Spleen (tissue), 11 donors: Measurements from ENCODE around the gene SEC23A. TPM values are rescaled to one million over a fixed set of nuclear protein-coding genes. Genes with fewer than 3 reads are reported as not detected.
A peak's percentile ranks its signal among the peaks of the same experiment; 100 is the strongest.
"Not testable (repeated sequence)": the region's sequence is repeated elsewhere in the genome, so short reads cannot be mapped to it uniquely, and the experiment has no call there.

Source experiments
- DNase-seq: peaks from one replicate; pipeline ENCODE4 v3.0.0-alpha.2; 2020
- H3K27ac ChIP-seq, 8 donors: fragments of 200-600 bp; sonication (generic) in 7 of 8; 1 replicate in 4 of 8; 2 replicates in 4 of 8; pipeline versions ENCODE4 v1.5.0 to v1.8.0; 2016 to 2021; ENCODE audit warnings: inconsistent platforms in 4 of 8, mild to moderate bottlenecking in 4 of 8, moderate library complexity in 1 of 8
- H3K27me3 ChIP-seq, 7 donors: fragments of 200-600 bp; sonication (generic) in 6 of 7; replicated peaks in 1 of 7; 1 replicate in 4 of 7; 2 replicates in 3 of 7; pipeline versions ENCODE4 v1.5.0 to v1.8.0; 2016 to 2021; ENCODE audit warnings: inconsistent platforms in 3 of 7, mild to moderate bottlenecking in 1 of 7
- H3K36me3 ChIP-seq, 6 donors: fragments of 200-600 bp; sonication (generic) in 5 of 6; 1 replicate in 4 of 6; 2 replicates in 2 of 6; pipeline versions ENCODE4 v1.5.0 to v1.8.0; 2016 to 2021; ENCODE audit warnings: inconsistent platforms in 2 of 6
- H3K4me1 ChIP-seq, 6 donors: fragments of 200-600 bp; sonication (generic) in 5 of 6; 1 replicate in 3 of 6; 2 replicates in 3 of 6; pipeline versions ENCODE4 v1.5.0 to v1.8.0; 2016 to 2021; ENCODE audit warnings: inconsistent platforms in 3 of 6
- H3K4me3 ChIP-seq, 8 donors: fragments of 200-600 bp; sonication (generic) in 7 of 8; 1 replicate in 4 of 8; 2 replicates in 4 of 8; pipeline versions ENCODE4 v1.5.0 to v1.8.0; 2016 to 2021; ENCODE audit warnings: inconsistent platforms in 4 of 8, mild to moderate bottlenecking in 4 of 8, moderate library complexity in 2 of 8
- H3K9me3 ChIP-seq, 8 donors: fragments of 200-600 bp; sonication (generic) in 7 of 8; 1 replicate in 4 of 8; 2 replicates in 4 of 8; pipeline versions ENCODE4 v1.5.0 to v1.8.0; 2016 to 2021; ENCODE audit warnings: inconsistent platforms in 4 of 8
- POLR2A ChIP-seq, 3 donors: fragments of 450-650 bp; IDR thresholded peaks; one replicate each; pipeline ENCODE4 v1.5.1; 2017; ENCODE audit warnings: antibody characterized with exemption in 3 of 3, mild to moderate bottlenecking in 1 of 3
- POLR2AphosphoS5 ChIP-seq, 3 donors: sonication (generic); formaldehyde crosslinking; IDR thresholded peaks; one replicate each; pipeline ENCODE4 v1.5.1; 2017; ENCODE audit warnings: antibody characterized with exemption in 3 of 3
- WGBS, 5 donors: extraction: QIAGEN DNeasy Blood & Tissue Kit in 3 of 5; methylation state at CpG; one replicate each; pipeline versions ENCODE4 v1.1.5 to v1.1.7; 2013 to 2018; 5-methylcytosine and 5-hydroxymethylcytosine counted together
- intact Hi-C: fragments of 100-400 bp; cut with DNase I; formaldehyde crosslinking; loops from one replicate; pipeline ENCODE4 v1.15.0; 2023; ENCODE audit warnings: low total_unique reads
- polyA plus RNA-seq, 3 donors: library from polyadenylated mRNA; stranded (reverse); fragments of 200-250 nt; gene quantifications; one replicate each; pipeline ENCODE4 v1.2.1, GENCODE V29; 2013
- total RNA-seq, 7 donors: library from RNA; depleted of rRNA in 3 of 7; stranded (reverse); fragments of >200 nt in 3 of 7; fragmentation: NEBNext Ultra II Directional in 4 of 7; extraction: Animal tissue kit (Norgen Biotek cat#: 25700) in 4 of 7; gene quantifications; one replicate each; pipeline versions ENCODE4 v1.1.0 to v1.2.1, GENCODE V29; 2016 to 2021
- TF ChIP-seq, protein P1 (sequence below), 11 experiments: fragments of 200-600 bp in 7 of 11; fragments of 450-650 bp in 4 of 11; sonication (generic) in 4 of 11; IDR thresholded peaks in 8 of 11; conservative IDR thresholded peaks in 3 of 11; 1 replicate in 7 of 11; 2 replicates in 4 of 11; pipeline versions ENCODE4 v1.4.0 to v1.8.0; 2016 to 2021; ENCODE audit warnings: antibody characterized with exemption in 11 of 11, inconsistent platforms in 4 of 11, mild to moderate bottlenecking in 1 of 11
- donor health status: healthy with polysubstance abuse.
- donor health status: DM: no; HTN: no; CAD: no; lungs with moderate emphysema.
- donor health status: DM: no; HTN: no; CAD: no.
- donor health status: Bipolar disorder and iron deficiency.
- donor health status: healthy.
- donor health status: DM: no; HTN: no; CAD: no.
- donor health status: DM: yes; HTN: yes; CAD: no.

The SEC23A gene
- total and polyA plus RNA-seq, 10 donors, result 9.6 to 87.5 (median 58.3) TPM

- Histone ChIP-seq H3K4me1 (peaks cover 0 to 6% (median 0%) of the 10 kb centered on the region in 6 donors), H3K4me3 (no peak overlapping the region), H3K27ac (no peak overlapping the region), H3K9me3 (no peaks in the 10 kb centered on the region), H3K36me3 (no peaks in the 10 kb centered on the region), H3K27me3 (no peaks in the 10 kb centered on the region)
- 25 to 39% (median 30%) methylated on average over 5 of the region's 5 CpGs for WGBS, 5 donors
- no peak for DNase-seq
- intact Hi-C loops, result loop anchor here (5.0 kb wide), 1 partner anchor 293 kb away; no protein-coding TSS in a partner anchor
- TF ChIP-seq, protein P1, sequence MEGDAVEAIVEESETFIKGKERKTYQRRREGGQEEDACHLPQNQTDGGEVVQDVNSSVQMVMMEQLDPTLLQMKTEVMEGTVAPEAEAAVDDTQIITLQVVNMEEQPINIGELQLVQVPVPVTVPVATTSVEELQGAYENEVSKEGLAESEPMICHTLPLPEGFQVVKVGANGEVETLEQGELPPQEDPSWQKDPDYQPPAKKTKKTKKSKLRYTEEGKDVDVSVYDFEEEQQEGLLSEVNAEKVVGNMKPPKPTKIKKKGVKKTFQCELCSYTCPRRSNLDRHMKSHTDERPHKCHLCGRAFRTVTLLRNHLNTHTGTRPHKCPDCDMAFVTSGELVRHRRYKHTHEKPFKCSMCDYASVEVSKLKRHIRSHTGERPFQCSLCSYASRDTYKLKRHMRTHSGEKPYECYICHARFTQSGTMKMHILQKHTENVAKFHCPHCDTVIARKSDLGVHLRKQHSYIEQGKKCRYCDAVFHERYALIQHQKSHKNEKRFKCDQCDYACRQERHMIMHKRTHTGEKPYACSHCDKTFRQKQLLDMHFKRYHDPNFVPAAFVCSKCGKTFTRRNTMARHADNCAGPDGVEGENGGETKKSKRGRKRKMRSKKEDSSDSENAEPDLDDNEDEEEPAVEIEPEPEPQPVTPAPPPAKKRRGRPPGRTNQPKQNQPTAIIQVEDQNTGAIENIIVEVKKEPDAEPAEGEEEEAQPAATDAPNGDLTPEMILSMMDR (IDR thresholded peaks at IDR 0.05 in 8 of 11, conservative IDR thresholded peaks at IDR 0.05 in 3 of 11), result peak in 10 of 11 experiments; percentile 24 to 79 (median 64)
- no peak for TF ChIP-seq POLR2A (IDR thresholded peaks at IDR 0.05)
- TF ChIP-seq POLR2AphosphoS5 (IDR thresholded peaks at IDR 0.05), result no peak
These were observed 87.6 kb downstream of the SEC23A start for GRCh38 chr14:39015360-39015961.

DNA sequence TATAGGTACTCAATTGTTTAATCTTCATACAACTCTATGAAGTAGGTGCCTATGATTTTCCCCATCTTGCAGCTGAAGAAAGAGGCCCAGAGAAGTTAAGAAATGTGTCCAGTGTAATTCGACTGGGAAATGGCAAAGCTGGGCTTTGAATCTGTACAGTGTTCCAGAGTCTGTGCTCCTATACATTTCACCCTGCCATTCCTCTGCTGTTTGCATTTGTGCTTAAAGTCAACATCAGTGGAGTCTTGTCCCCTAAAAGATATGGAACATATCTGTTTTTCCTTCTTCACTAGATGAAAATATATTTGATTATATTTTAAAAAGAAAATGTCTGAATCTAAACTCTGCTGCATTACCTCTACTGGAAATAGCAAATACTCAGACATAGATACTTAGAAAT lies 88.6 kb downstream of the SEC23A start:
- Histone ChIP-seq H3K4me3 (no peak overlapping the region), H3K27me3 (no peaks in the 10 kb centered on the region), H3K36me3 (no peaks in the 10 kb centered on the region), H3K27ac (no peak overlapping the region), H3K4me1 (peaks cover 0 to 6% (median 0%) of the 10 kb centered on the region in 6 donors), H3K9me3 (no peaks in the 10 kb centered on the region)
- no peak for TF ChIP-seq POLR2AphosphoS5 (IDR thresholded peaks at IDR 0.05)
- TF ChIP-seq POLR2A (IDR thresholded peaks at IDR 0.05), result no peak
- TF ChIP-seq, protein P1 (IDR thresholded peaks at IDR 0.05 in 8 of 11, conservative IDR thresholded peaks at IDR 0.05 in 3 of 11), result no peak
- intact Hi-C loops, result no loop called here
- 78 to 93% (median 90%) methylated on average over 1 of the region's 1 CpG for WGBS, 5 donors
- no peak for DNase-seq

DNA sequence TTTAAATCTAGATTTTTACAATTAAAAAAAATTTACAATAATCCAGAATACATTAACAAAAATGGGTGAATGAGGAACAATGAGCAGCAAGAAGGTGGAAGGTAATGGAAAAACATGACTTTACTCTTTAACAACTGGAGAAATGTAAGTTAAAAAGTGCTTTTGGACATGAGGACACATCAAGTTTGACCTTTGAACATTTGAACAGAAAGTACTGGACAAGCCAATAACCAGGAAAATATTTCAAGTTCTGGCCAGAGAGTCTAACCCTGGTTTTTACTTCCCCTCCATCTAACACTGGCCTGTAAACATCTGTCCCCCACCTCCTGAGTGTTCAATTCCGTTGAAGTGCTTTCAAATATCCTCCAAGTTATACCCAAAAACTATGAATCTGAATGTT lies 94.1 kb downstream of the SEC23A start:
- WGBS, 5 donors, result 63 to 81% (median 77%) methylated on average over 1 of the region's 1 CpG
- H3K4me1 ChIP-seq, DNase-seq, H3K27ac ChIP-seq, H3K36me3 ChIP-seq, intact Hi-C loops, H3K9me3 ChIP-seq, H3K27me3 ChIP-seq, H3K4me3 ChIP-seq: not testable (repeated sequence)

- TF ChIP-seq POLR2A (IDR thresholded peaks at IDR 0.05) (no peak), POLR2AphosphoS5 (IDR thresholded peaks at IDR 0.05) (no peak)
- TF ChIP-seq, protein P1 (IDR thresholded peaks at IDR 0.05 in 8 of 11, conservative IDR thresholded peaks at IDR 0.05 in 3 of 11), result no peak
These were observed 96.2 kb downstream of the SEC23A start for GRCh38 chr14:39006721-39007410.

More at GRCh38 chr14:39006721-39007410, 96.2 kb downstream of the SEC23A start:
- DNase-seq, result no peak
- Histone ChIP-seq H3K4me3 (no peak overlapping the region), H3K27me3 (no peaks in the 10 kb centered on the region), H3K4me1 (no peaks in the 10 kb centered on the region), H3K27ac (no peak overlapping the region), H3K9me3 (no peaks in the 10 kb centered on the region), H3K36me3 (no peaks in the 10 kb centered on the region)
- WGBS, 5 donors, result 76 to 88% (median 82%) methylated on average over 4 of the region's 4 CpGs
- intact Hi-C loops, result no loop called here
